ENCODE data around the gene TNFAIP3.

The TNFAIP3 gene

DNA sequence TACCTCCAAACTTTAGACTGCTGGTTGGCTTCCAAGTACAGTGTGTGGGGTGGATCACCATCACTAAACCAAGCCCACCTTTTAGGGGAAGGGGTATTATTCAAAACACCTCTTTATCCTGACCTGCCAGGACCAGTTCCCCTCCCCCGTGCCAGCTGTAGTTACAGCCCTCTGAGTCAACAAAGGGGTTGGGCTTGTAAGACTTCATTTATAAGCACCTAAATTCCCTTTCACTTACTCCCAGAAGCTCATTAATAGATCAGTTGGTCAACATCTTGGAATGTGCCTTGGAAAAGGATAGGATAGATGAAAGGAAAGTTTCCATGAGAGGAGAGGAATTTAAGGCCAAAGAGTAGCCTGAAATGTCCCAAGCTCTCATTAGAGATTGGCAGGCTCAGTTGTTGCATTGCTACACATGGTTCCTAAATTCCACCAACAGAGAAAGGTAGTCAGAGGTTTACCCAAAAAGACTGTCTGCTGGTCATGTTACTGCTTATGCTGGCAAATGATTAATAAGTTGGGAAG lies 59.2 kb downstream of the TNFAIP3 start:
- no peak for DNase-seq

DNA sequence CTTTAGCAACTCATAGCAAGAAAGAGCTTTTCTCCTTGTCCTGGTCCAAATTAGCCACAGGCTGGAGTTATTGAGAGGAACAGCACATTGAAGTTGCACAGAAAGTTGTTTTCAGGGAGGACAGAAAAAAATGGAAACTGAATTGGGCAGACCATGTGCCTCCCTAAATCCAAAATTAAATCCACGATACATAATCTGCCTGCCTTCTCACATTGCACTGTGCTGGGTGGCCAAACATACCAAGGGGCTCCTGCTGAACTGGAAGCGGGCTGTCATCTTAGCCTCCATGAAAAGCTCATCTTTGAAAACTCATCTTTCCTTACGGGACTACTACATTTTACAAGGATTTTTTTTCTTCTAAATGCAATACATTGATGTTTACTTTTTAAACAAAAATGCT lies 59.9 kb downstream of the TNFAIP3 start:
- DNase-seq = no peak

DNA sequence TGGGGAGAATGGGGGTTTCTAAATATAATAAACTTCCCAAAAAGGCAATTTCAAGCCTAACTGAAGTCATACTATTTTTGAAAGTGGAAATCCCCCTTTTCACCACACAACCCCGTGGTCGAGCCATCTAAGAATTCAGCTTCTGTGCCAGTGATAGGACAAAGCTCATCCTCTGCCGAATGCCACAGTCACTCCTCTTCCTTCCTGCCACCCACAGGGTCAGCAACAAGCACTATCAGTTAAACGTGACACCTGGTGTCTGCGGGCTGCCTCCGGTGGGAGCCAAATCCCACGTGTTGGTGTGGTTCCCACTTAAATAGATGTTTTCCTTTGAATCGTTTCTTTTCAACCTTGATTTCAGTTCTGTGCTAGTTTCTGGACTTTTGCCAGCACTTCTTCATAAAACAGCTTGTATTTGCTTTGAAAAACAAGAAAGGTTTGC lies 60.7 kb downstream of the TNFAIP3 start:
- no peak for DNase-seq

DNA sequence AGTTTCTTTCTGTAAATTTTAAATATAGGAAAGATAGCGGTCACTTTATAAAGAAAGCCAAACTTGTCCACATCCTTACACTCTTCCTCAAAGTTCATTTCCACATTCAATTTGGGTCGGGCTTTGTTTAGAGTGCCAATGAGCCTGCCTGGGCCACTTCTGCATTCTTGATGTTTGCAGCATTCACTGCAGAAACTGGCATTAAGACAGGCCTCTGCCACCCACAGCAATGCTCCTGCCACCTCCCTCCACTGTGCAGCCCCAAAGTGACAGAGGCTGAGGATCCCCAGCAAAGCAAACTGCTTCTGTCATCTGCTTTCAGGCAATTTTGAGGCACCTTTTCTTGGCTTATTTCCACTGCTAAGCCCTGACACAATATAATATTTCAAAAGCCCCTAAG lies 61.2 kb downstream of the TNFAIP3 start:
- DNase-seq = no peak

DNA sequence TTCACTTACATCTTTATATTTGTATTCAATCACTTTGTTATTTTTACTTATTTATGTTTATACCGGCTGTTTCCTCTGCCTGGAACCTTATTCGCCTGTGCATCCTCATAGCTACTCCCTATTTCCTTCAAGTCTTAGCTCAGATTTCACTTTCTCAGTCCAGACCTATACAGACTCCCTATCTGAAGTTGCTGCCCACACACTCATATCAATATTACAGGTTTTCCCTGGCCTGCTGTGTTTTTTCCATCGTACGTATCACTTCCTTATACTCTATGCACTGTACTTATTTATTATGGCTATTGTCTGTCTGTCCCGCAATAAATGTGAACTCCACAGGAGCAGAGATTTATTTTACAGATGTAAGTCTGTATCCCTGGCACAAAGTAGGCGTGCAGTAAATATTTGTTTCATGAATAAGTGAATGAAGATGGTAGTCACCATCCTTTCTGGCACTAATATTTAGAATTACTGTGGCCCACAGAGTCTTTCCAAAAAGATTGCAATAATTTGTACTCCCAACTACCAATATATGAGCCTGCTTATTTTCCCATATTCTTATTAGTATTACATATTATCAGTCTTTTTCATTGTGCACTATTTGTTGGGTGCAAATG lies 64.9 kb downstream of the TNFAIP3 start:
- DNase-seq = no peak
